Upper lobe of left lung (tissue), 6 donors: ENCODE results near the gene PRDM8. TPM values are rescaled to one million over a fixed set of nuclear protein-coding genes. Genes with fewer than 3 reads are reported as not detected.

Experiments used
- ATAC-seq, 2 donors: fragments of 200-7000 bp; cut with Tn5 transposase; one replicate each; pipeline ENCODE4 v1.9.1; 2022; ENCODE audit warnings: mild to moderate bottlenecking in 2 of 2, moderate library complexity in 2 of 2; ENCODE audit not compliant: low FRiP score in 2 of 2
- DNase-seq, 2 donors: peaks; one replicate each; pipeline ENCODE4 v3.0.0-alpha.2; 2019 to 2020
- H3K27ac ChIP-seq, 4 donors: fragments of 200-600 bp; sonication (generic); one replicate each; pipeline ENCODE4 v1.5.1; 2016 to 2019
- H3K27me3 ChIP-seq, 4 donors: fragments of 200-600 bp; sonication (generic); one replicate each; pipeline ENCODE4 v1.5.1; 2017 to 2019
- H3K36me3 ChIP-seq, 4 donors: fragments of 200-600 bp; sonication (generic); one replicate each; pipeline ENCODE4 v1.5.1; 2016 to 2019
- H3K4me1 ChIP-seq, 4 donors: fragments of 200-600 bp; sonication (generic); one replicate each; pipeline ENCODE4 v1.5.1; 2018 to 2019
- H3K4me3 ChIP-seq, 4 donors: fragments of 200-600 bp; sonication (generic); one replicate each; pipeline ENCODE4 v1.5.1; 2017 to 2019; ENCODE audit warnings: mild to moderate bottlenecking in 2 of 4, moderate library complexity in 1 of 4
- H3K9me3 ChIP-seq, 4 donors: fragments of 200-600 bp; sonication (generic); one replicate each; pipeline ENCODE4 v1.5.1; 2018 to 2019
- EP300 ChIP-seq, 4 donors: sonication (generic); formaldehyde crosslinking; IDR thresholded peaks; one replicate each; pipeline ENCODE4 v1.5.1; 2017; ENCODE audit warnings: antibody characterized with exemption in 4 of 4, control low read depth in 2 of 4
- POLR2A ChIP-seq, 4 donors: fragments of 450-650 bp; IDR thresholded peaks; one replicate each; pipeline ENCODE4 v1.5.1; 2016 to 2017; ENCODE audit warnings: antibody characterized with exemption in 4 of 4, mild to moderate bottlenecking in 2 of 4
- POLR2AphosphoS5 ChIP-seq, 2 donors: sonication (generic); formaldehyde crosslinking; IDR thresholded peaks; one replicate each; pipeline ENCODE4 v1.5.1; 2017; ENCODE audit warnings: antibody characterized with exemption in 2 of 2
- WGBS, 2 donors: methylation state at CpG; one replicate each; pipeline ENCODE4 v1.1.5; 2017 to 2018; 5-methylcytosine and 5-hydroxymethylcytosine counted together
- total RNA-seq, 6 donors: library from RNA; depleted of rRNA in 4 of 6; stranded (reverse); fragments of >200 nt in 4 of 6; gene quantifications; one replicate each; pipeline versions ENCODE4 v1.1.0 to v1.2.1, GENCODE V29; 2016 to 2021
- TF ChIP-seq, protein P1 (sequence below), 6 experiments: fragments of 450-650 bp in 4 of 6; fragments of 200-600 bp in 2 of 6; sonication (generic) in 2 of 6; IDR thresholded peaks; one replicate each; pipeline ENCODE4 v1.5.1; 2016 to 2019; ENCODE audit warnings: antibody characterized with exemption in 6 of 6
- donor health status: DM: no; HTN: no; CAD: no; lungs with moderate emphysema.
- donor health status: DM: no; HTN: yes; CAD: no; lungs with severe emphysema.

PRDM8 gene
- total RNA-seq, 6 donors from 2014 or later: 0.11 to 3.3 (median 1.9) TPM

GRCh38 chr4:80195441-80196140, 1.7 kb upstream of the PRDM8 start:
- H3K27ac ChIP-seq: no peak overlapping the region
- H3K4me1 ChIP-seq: peaks cover 19 to 24% (median 21%) of the 10 kb centered on the region in 4 donors
- no peaks in the 10 kb centered on the region for H3K36me3 ChIP-seq
- H3K9me3 ChIP-seq: no peaks in the 10 kb centered on the region
- ATAC-seq (no peak), DNase-seq (no peak)
- no peak overlapping the region for H3K4me3 ChIP-seq
- TF ChIP-seq POLR2A (IDR thresholded peaks at IDR 0.05): no peak
- TF ChIP-seq, protein P1, sequence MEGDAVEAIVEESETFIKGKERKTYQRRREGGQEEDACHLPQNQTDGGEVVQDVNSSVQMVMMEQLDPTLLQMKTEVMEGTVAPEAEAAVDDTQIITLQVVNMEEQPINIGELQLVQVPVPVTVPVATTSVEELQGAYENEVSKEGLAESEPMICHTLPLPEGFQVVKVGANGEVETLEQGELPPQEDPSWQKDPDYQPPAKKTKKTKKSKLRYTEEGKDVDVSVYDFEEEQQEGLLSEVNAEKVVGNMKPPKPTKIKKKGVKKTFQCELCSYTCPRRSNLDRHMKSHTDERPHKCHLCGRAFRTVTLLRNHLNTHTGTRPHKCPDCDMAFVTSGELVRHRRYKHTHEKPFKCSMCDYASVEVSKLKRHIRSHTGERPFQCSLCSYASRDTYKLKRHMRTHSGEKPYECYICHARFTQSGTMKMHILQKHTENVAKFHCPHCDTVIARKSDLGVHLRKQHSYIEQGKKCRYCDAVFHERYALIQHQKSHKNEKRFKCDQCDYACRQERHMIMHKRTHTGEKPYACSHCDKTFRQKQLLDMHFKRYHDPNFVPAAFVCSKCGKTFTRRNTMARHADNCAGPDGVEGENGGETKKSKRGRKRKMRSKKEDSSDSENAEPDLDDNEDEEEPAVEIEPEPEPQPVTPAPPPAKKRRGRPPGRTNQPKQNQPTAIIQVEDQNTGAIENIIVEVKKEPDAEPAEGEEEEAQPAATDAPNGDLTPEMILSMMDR (IDR thresholded peaks at IDR 0.05): no peak
- no peak for TF ChIP-seq EP300 (IDR thresholded peaks at IDR 0.05)
- no peak for TF ChIP-seq POLR2AphosphoS5 (IDR thresholded peaks at IDR 0.05)
- WGBS, 2 donors: 18 to 45% methylated on average over 2 of the region's 2 CpGs
- H3K27me3 ChIP-seq: peaks cover 0 to 32% (median 6%) of the 10 kb centered on the region in 4 donors

GRCh38 chr4:80196259-80196921, 913 bp upstream of the PRDM8 start:
- peak overlapping the region in 3 of 4 donors; percentile 12 to 37 (median 16) for H3K4me3 ChIP-seq
- peak in 1 of 2 donors; percentile 5 for ATAC-seq

GRCh38 chr4:80197601-80198440, 518 bp downstream of the PRDM8 start:
- DNase-seq (peak in 1 of 2 donors; percentile 86), ATAC-seq (no peak)
- H3K36me3 ChIP-seq: no peaks in the 10 kb centered on the region
- no peak overlapping the region for H3K27ac ChIP-seq
- TF ChIP-seq, protein P1 (IDR thresholded peaks at IDR 0.05): no peak
- no peak for TF ChIP-seq POLR2AphosphoS5 (IDR thresholded peaks at IDR 0.05)
- TF ChIP-seq EP300 (IDR thresholded peaks at IDR 0.05): no peak
- TF ChIP-seq POLR2A (IDR thresholded peaks at IDR 0.05): no peak
- H3K27me3 ChIP-seq: peaks cover 0 to 39% (median 7%) of the 10 kb centered on the region in 4 donors
- peaks cover 24 to 41% (median 32%) of the 10 kb centered on the region in 4 donors for H3K4me1 ChIP-seq
- peak overlapping the region in 2 of 4 donors; percentile 17 to 37 for H3K4me3 ChIP-seq
- H3K9me3 ChIP-seq: no peaks in the 10 kb centered on the region
- WGBS, 2 donors: 23% methylated on average over 38 to 45 of the region's 45 CpGs

More at GRCh38 chr4:80196259-80196921, 913 bp upstream of the PRDM8 start:
- peaks cover 0 to 34% (median 6%) of the 10 kb centered on the region in 4 donors for H3K27me3 ChIP-seq
- no peaks in the 10 kb centered on the region for H3K9me3 ChIP-seq
- no peak overlapping the region for H3K27ac ChIP-seq
- WGBS, 2 donors: 14 to 35% methylated on average over 21 to 22 of the region's 22 CpGs
- no peaks in the 10 kb centered on the region for H3K36me3 ChIP-seq
- H3K4me1 ChIP-seq: peaks cover 19 to 27% (median 22%) of the 10 kb centered on the region in 4 donors
- DNase-seq: no peak
- TF ChIP-seq POLR2AphosphoS5 (IDR thresholded peaks at IDR 0.05) (no peak), POLR2A (IDR thresholded peaks at IDR 0.05) (no peak), EP300 (IDR thresholded peaks at IDR 0.05) (no peak)
- TF ChIP-seq, protein P1 (IDR thresholded peaks at IDR 0.05): no peak

DNA sequence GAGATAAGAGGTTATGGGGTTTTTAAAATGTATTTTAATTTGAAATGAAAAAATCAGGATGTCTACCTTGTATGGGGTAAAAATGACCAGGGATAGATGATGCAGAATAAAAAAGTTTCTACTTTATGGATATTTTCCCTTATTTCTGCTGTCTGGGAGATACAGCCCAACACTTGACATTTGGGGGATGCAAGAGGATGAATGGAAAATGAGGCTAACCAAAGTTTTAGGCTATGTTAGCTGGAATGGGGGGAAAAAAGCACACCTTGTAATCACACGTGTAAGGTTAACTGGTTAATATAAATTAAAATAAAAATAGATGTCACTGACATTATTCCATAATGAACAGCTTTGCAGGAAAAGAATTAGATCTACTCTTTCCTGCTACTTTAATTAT, 1.1 kb downstream of the PRDM8 start:
- H3K4me1 ChIP-seq: peaks cover 28 to 48% (median 38%) of the 10 kb centered on the region in 4 donors
- DNase-seq (no peak), ATAC-seq (no peak)
- no peaks in the 10 kb centered on the region for H3K36me3 ChIP-seq
- H3K9me3 ChIP-seq: no peaks in the 10 kb centered on the region
- peak overlapping the region in 1 of 4 donors; percentile 37 for H3K4me3 ChIP-seq
- TF ChIP-seq, protein P1 (IDR thresholded peaks at IDR 0.05): no peak
- TF ChIP-seq POLR2AphosphoS5 (IDR thresholded peaks at IDR 0.05) (no peak), POLR2A (IDR thresholded peaks at IDR 0.05) (no peak), EP300 (IDR thresholded peaks at IDR 0.05) (no peak)
- no peak overlapping the region for H3K27ac ChIP-seq
- WGBS, 2 donors: 47 to 51% methylated on average over 1 of the region's 1 CpG
- peaks cover 0 to 44% (median 10%) of the 10 kb centered on the region in 4 donors for H3K27me3 ChIP-seq
